GM06990 (cell line): ENCODE data around the gene NR5A1.

Experiments
- DNase-seq: peaks from one replicate; pipeline ENCODE4 v3.0.0-alpha.2; 2011; ENCODE audit not compliant: insufficient read length; ENCODE audit errors: extremely low read depth
- H3K27me3 ChIP-seq: replicated peaks from 2 replicates; pipeline ENCODE4 v1.6.0; 2011; ENCODE audit warnings: low read length; ENCODE audit not compliant: control insufficient read depth, insufficient read depth
- H3K36me3 ChIP-seq: 2 replicates; pipeline ENCODE4 v1.5.1; 2011; ENCODE audit warnings: low read length; ENCODE audit not compliant: control insufficient read depth, insufficient read depth
- H3K4me3 ChIP-seq: replicated peaks from 2 replicates; pipeline ENCODE4 v1.5.1; 2011; ENCODE audit warnings: low read depth, mild to moderate bottlenecking, control low read depth, low read length
- CTCF ChIP-seq: IDR thresholded peaks from 2 replicates; pipeline ENCODE4 v1.5.1; 2011; ENCODE audit warnings: low read length, control low read depth, mild to moderate bottlenecking, inconsistent platforms; ENCODE audit not compliant: insufficient read depth, poor library complexity, severe bottlenecking

NR5A1 gene

GRCh38 chr9:124506931-124507879 lies at the start of gene NR5A1:
Gene NR5A1 (minus strand): TSS chr9:124507399. CDS start chr9:124503395, 4,004 bp downstream.
- DNase-seq: no peak
- Histone ChIP-seq H3K27me3 (peaks cover 2% of the 10 kb centered on the region; the same call in 1 of the 2 replicates), H3K4me3 (no peak within 1 kb of the TSS), H3K36me3 (no peaks in the 10 kb centered on the region)
- no peak for TF ChIP-seq CTCF

DNA sequence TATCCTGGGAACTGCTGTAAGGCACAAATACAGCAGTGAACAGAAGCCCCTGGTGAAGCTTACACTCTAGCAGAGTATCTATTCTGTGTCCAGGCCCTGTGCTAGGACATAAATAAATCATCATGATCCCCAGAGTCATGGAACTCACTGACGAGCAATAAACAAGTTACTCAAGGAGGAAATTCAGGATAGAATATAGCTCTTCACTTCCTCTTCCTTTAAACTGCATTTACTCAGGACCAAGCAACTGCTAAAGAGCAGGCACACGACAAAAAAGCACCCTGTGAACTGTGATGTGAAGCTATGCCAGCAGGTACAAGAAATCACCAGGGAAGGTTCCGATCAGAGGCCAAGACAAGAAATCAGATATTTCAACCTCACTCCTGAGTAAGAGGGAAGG lies 47.8 kb upstream of the NR5A1 start:
- no peak overlapping the region for H3K4me3 ChIP-seq
- no peak for DNase-seq
- no peaks in the 10 kb centered on the region; the same call in 1 of the 2 replicates for H3K36me3 ChIP-seq
- H3K27me3 ChIP-seq: no peaks in the 10 kb centered on the region
- TF ChIP-seq CTCF: no peak

- TF ChIP-seq CTCF: no peak
- Histone ChIP-seq H3K36me3 (no peaks in the 10 kb centered on the region; the same call in 1 of the 2 replicates), H3K4me3 (no peak overlapping the region), H3K27me3 (no peaks in the 10 kb centered on the region)
- DNase-seq: no peak
Observed at GRCh38 chr9:124553738-124554137, 46.5 kb upstream of the NR5A1 start.

- Histone ChIP-seq H3K36me3 (no peaks in the 10 kb centered on the region; the same call in 1 of the 2 replicates), H3K27me3 (no peaks in the 10 kb centered on the region), H3K4me3 (no peak overlapping the region)
- no peak for TF ChIP-seq CTCF
- DNase-seq: no peak
Observed at GRCh38 chr9:124552273-124552605, 45.0 kb upstream of the NR5A1 start.

- no peak for DNase-seq
- Histone ChIP-seq H3K36me3 (no peaks in the 10 kb centered on the region; the same call in 1 of the 2 replicates), H3K4me3 (no peak overlapping the region), H3K27me3 (no peaks in the 10 kb centered on the region)
- peak; percentile 48 for TF ChIP-seq CTCF
Observed at GRCh38 chr9:124551472-124552272, 44.5 kb upstream of the NR5A1 start.
